ENCODE results near the gene FYCO1.

DNA sequence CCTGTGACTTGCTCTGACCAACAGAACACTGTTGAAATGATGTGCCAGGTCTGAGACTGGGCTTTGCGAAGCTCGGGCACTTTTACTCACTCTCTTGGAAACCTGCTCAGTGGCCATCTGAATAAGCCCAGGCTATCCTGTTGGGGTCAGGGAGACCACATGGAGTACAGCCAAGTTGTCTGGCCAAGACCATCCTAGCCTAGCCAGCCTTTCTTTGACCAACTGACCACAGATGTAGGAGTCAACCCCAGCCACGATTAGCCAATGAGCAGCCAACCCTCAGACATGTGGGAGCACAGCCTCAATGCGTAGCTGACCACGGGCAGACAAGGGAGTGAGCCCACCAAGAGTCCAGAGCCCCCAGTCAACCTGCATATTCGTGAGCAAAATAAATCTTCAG is 83.2 kb downstream of the FYCO1 start:
- TF ChIP-seq NFIC (IDR thresholded peaks at IDR 0.05) = no peak
- TF ChIP-seq FOXM1 (IDR thresholded peaks at IDR 0.05; ENCODE audit: borderline replicate concordance, low read depth) = no peak
- TF ChIP-seq EP300 (IDR thresholded peaks at IDR 0.05; ENCODE audit: borderline replicate concordance) = no peak
- TF ChIP-seq, protein P1, sequence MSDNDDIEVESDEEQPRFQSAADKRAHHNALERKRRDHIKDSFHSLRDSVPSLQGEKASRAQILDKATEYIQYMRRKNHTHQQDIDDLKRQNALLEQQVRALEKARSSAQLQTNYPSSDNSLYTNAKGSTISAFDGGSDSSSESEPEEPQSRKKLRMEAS (IDR thresholded peaks at IDR 0.05) = no peak
- TF ChIP-seq TAF1 (IDR thresholded peaks at IDR 0.05; ENCODE audit: low read depth) = no peak
- TF ChIP-seq USF1 (IDR thresholded peaks at IDR 0.05) = no peak
- TF ChIP-seq EGR1 (IDR thresholded peaks at IDR 0.05) = no peak
- no peak for TF ChIP-seq TEAD4 (IDR thresholded peaks at IDR 0.05)
- no peak for TF ChIP-seq RAD21 (IDR thresholded peaks at IDR 0.05; ENCODE audit: low read depth)
- TF ChIP-seq REST (IDR thresholded peaks at IDR 0.05; ENCODE audit: low read depth) = no peak
- no peak for TF ChIP-seq CEBPB (IDR thresholded peaks at IDR 0.05)
- TF ChIP-seq CREB1 (IDR thresholded peaks at IDR 0.05; ENCODE audit: low read depth) = no peak
